ENCODE data around the gene CACTIN. TPM values are rescaled to one million over a fixed set of nuclear protein-coding genes. Genes with fewer than 3 reads are reported as not detected.

Gene CACTIN
- total and polyA plus RNA-seq, 2 of the 4 experiments (the other 2 are of a cell fraction): 10.8 to 19.5 TPM

- no peaks in the 10 kb centered on the region for H3K27me3 ChIP-seq (ENCODE audit: control insufficient read depth, insufficient read depth, low read length)
- no peak overlapping the region for H3K14ac ChIP-seq (replicated peaks; ENCODE audit: low read depth, low read length)
- no peak overlapping the region for H3K4me3 ChIP-seq (ENCODE audit: insufficient read depth, low read depth, low read length)
- peaks cover 29% of the 10 kb centered on the region for H4K20me1 ChIP-seq (ENCODE audit: insufficient read depth, low read length)
- ChIA-PET CTCF (no interaction called here), POLR2A (ENCODE audit: unreplicated experiment) (no interaction called here)
- no peak overlapping the region for H2AFZ ChIP-seq (replicated peaks; ENCODE audit: low read length, poor library complexity)
- H2BK120ac ChIP-seq (ENCODE audit: low read depth, low read length): no peak overlapping the region
- no peak overlapping the region for H2BK15ac ChIP-seq (ENCODE audit: low read depth, low read length)
- WGBS, 2 experiments (ENCODE audit: extremely low coverage in 2 of 2, insufficient read length in 1 of 2): 68% methylated on average over 12 of the region's 34 CpGs; no CpG with 5 or more reads in 1 of the 2 experiments
- no peak for ATAC-seq (ENCODE audit: low read depth)
- H3K56ac ChIP-seq (ENCODE audit: extremely low read depth, insufficient read depth, low read length): no peak overlapping the region
- peak; percentile 39 for DNase-seq
- in situ Hi-C loops (cut with MboI; ENCODE audit: low sequenced_read_pairs) (loop anchor here (5.0 kb wide), 1 partner anchor 34 kb away; the partner anchor contains the start of gene PIP5K1C), dilution Hi-C loops (cut with HindIII; ENCODE audit: low sequenced_read_pairs, unreplicated experiment) (no loop called here), intact Hi-C loops (cut with micrococcal nuclease) (loop anchor here (5.0 to 10.0 kb wide), 3 partner anchors 154 to 536 kb away; no protein-coding TSS in a partner anchor)
- H3K23ac ChIP-seq (ENCODE audit: low read depth, low read length): no peak overlapping the region
- H3K4ac ChIP-seq (ENCODE audit: low read depth, low read length): no peak overlapping the region
- peaks cover 15 to 61% of the 10 kb centered on the region in 2 experiments for H3K79me1 ChIP-seq (ENCODE audit: low read depth in 1 of 2, low read length in 2 of 2)
- TF ChIP-seq POLR2A (IDR thresholded peaks at IDR 0.05; ENCODE audit: low read depth, low read length) (no peak), USF2 (IDR thresholded peaks at IDR 0.05; ENCODE audit: low read depth, low read length) (no peak)
- H3K9me3 ChIP-seq (ENCODE audit: control insufficient read depth, insufficient read depth, low read length): no peaks in the 10 kb centered on the region
- no peak overlapping the region for H3K18ac ChIP-seq (ENCODE audit: low read depth, low read length)
- no peak overlapping the region for H4K8ac ChIP-seq (ENCODE audit: low read depth in 2 of 2, low read length in 2 of 2)
- H3K4me2 ChIP-seq (ENCODE audit: low read depth, low read length): no peak overlapping the region
- H2BK5ac ChIP-seq (ENCODE audit: low read depth, low read length, poor library complexity, severe bottlenecking): no peak overlapping the region
- H3K4me1 ChIP-seq (ENCODE audit: control insufficient read depth, insufficient read depth, low read length): peaks cover 22% of the 10 kb centered on the region
- peaks cover 11% of the 10 kb centered on the region for H3K36me3 ChIP-seq (ENCODE audit: control insufficient read depth, insufficient read depth, low read length)
- peak overlapping the region; percentile 60 for H2AK9ac ChIP-seq (replicated peaks; ENCODE audit: low read depth, low read length, poor library complexity)
- H4K5ac ChIP-seq (ENCODE audit: low read depth, low read length): no peak overlapping the region
- no peaks in the 10 kb centered on the region for H3K9me1 ChIP-seq (ENCODE audit: insufficient read depth, low read length)
- no peak overlapping the region for H3K9ac ChIP-seq (ENCODE audit: low read depth, low read length)
- no TSS peak for BruUV-seq (replicated peaks)
- no peak overlapping the region for H2BK20ac ChIP-seq (ENCODE audit: low read depth, low read length)
- H2AK5ac ChIP-seq (ENCODE audit: low read depth, low read length): 0 out of 2 replicates have a peak overlapping the region, but pooled peaks have one; percentile 37
- no peak overlapping the region; the same call in 1 of the 2 replicates for H4K91ac ChIP-seq (ENCODE audit: insufficient read depth, low read depth, low read length)
- no peak overlapping the region for H3K27ac ChIP-seq (ENCODE audit: insufficient read depth, low read length)
These were observed 41.9 kb upstream of the CACTIN start for GRCh38 chr19:3668331-3669081.

All from IMR-90 (cell line).